Measurements from ENCODE around the gene TEKT2.

The TEKT2 gene

DNA sequence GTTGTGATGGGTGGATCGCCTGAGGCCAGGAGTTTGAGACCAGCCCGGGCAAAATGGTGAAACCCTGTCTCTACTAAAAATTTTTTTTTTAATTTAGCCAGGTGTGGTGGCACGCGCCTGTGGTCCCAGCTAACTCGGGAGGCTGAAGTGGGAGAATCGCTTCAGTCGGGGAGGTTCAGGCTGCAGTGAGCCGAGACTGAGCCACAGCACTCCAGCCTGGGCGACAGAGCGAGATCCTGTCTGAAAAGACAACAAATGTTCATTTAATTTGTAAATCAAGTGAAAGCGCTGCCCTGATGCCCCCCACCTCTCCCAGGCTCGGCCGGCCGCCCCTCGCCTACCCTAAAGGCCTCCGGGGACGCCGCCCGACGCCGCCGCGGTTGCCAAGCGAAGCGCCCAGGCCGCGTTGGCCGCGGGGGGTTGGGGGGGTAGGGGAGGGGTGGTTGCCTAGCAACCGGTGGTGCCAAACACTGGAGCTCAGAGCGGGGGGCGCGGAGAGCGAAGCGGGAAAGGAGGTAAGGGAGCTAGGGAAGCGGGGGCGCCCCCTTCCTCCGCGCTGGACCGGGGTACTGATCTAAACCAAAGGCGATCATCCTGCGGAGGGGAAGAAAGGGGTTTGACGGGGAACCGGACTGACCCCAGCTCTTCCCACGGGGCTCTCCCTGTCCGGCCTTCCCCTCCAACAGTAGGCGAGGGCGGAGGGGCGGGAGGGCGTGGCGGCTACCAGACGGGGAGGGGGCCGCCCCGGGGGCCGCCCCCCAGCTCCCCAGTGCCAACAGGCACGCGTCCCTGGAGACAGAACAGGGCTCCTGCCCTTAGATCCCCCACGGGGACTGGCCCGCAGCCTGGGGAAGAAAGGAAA is at the start of gene TEKT2:
Gene TEKT2 (plus strand): TSS at position 460 of the 862 bp plus-strand sequence. CDS start 828 bp downstream, outside the sequence.
- no peak for DNase-seq (ENCODE audit: low spot score)

- DNase-seq (ENCODE audit: low spot score): no peak
Observed at GRCh38 chr1:36034692-36035091, 49.2 kb upstream of the TEKT2 start.

- DNase-seq (ENCODE audit: low spot score): no peak
Observed at GRCh38 chr1:36035154-36035553, 48.7 kb upstream of the TEKT2 start.

DNA sequence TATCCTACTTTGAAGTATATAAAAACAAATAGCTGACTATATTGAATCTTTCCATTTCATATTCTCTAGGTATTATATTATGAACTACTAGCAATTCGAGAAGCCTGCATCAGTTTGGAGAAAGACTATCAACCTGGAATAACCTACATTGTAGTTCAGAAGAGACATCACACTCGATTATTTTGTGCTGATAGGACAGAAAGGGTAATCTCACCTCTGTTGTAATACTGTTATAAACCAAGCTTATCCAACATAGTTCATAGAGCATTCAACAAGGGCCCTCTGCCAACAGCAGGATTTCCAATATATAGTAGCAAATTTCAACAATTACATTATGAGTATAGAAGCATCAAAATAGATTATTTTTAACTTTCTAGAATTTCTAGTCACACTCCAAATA is 43.7 kb upstream of the TEKT2 start:
- no peak for DNase-seq (ENCODE audit: low spot score)

DNA sequence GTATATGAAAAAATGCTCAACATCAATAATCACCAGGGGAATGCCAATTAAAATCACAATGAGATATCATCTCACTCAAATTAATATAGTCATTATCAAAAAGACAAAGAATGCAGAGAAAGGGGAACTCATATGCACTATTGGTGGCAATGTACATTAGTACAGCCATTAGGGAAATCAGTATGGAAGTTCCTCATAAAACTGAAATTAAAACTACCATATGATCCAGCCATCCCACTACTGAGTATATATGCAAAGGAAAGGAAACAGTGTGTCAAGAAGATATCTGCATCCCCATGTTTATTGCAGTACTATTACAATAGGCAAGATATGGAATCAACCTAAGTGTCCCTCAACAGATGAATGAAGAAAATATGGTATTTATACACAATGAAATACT is 32.1 kb upstream of the TEKT2 start:
- DNase-seq (ENCODE audit: low spot score): no peak

DNA sequence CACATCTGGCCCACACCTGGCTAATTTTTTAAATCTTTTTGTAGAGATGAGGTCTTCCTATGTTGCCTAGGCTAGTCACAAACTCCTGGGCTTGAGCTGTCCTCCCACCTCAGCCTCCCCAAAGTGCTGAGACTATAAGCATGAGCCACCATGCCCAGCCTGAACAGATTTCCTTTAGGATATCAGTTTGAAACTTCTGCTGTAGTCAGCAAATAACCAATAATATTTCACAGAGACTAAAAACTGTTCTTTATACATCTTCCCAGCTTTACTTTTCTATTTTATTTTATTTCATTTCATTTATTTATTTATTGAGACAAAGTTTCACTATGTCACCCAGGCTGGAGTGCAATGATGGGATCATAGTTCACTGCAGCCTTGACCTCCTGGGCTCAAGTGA is 29.9 kb upstream of the TEKT2 start:
- DNase-seq (ENCODE audit: low spot score): no peak

- no peak for DNase-seq (ENCODE audit: low spot score)
Observed at GRCh38 chr1:36055706-36056105, 28.2 kb upstream of the TEKT2 start.

DNA sequence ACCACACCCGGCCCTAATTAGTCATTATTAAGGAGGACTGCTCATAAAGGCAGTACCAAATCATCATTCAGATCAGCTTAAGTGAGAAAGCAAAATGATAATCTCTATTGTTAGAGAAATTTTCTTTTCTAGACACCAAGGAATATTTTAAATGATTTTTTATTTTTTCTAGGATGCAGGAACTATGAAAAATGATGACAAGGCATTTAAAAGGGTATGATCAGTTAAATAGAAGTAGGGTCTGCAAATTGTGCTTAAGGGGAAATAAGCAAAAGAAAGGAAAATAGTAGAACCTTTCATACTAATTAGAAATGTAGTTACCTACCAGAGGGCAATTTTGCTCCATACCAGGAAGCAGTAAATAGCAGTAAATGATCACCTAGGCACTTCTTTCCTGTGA is 21.6 kb upstream of the TEKT2 start:
- no peak for DNase-seq (ENCODE audit: low spot score)

DNA sequence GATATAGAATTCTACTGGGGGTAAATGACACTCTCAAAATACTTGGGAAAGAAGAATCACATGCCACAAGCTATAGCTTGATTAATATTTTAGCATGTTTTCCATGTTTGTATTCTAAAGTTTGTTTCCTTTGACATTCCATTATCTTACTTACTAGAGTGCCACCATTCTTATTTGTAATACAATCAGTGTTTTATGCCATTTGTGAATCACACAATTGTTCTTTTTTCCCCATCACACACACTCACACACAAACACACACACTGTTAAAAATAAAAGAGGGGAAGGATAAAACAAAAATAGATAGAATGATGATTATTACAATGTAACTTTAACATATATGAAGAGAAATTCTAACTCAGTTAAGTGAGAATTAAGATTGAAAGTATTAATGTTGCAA is 16.0 kb upstream of the TEKT2 start:
- DNase-seq (ENCODE audit: low spot score): no peak

GRCh38 chr1:36068866-36069265 is 15.0 kb upstream of the TEKT2 start:
- DNase-seq (ENCODE audit: low spot score): no peak

GRCh38 chr1:36070349-36070748 is 13.5 kb upstream of the TEKT2 start:
- no peak for DNase-seq (ENCODE audit: low spot score)

DNA sequence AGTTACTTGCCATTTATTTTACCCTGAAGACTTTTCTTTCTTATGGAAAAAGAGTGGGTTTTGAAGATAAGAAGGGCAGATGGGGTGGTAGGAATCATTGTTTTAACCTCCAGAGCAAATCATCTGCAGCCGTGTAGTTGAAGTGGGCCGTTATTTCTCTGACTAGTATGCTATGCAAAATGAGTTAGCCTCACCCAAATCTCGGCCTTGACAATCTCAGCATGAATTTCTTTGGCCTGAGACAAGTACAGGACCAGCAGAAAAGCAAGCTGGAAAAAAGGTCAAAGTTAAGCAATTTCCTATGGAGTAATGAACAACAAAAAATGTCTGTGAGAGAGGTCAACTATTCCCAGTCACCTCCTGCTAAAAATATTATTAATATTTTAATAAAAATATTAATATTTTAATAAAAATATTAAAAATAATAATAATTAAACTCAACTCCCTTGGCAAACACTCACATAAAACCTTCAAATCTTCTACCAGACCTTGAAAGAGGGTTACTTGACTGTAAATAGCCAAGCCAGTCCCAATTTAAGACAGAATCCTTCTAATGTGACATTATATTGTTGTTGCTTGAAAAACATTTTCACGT is 6.8 kb upstream of the TEKT2 start:
- DNase-seq (ENCODE audit: low spot score): no peak

GRCh38 chr1:36080236-36080635 is 3.7 kb upstream of the TEKT2 start:
- DNase-seq (ENCODE audit: low spot score): no peak

DNA sequence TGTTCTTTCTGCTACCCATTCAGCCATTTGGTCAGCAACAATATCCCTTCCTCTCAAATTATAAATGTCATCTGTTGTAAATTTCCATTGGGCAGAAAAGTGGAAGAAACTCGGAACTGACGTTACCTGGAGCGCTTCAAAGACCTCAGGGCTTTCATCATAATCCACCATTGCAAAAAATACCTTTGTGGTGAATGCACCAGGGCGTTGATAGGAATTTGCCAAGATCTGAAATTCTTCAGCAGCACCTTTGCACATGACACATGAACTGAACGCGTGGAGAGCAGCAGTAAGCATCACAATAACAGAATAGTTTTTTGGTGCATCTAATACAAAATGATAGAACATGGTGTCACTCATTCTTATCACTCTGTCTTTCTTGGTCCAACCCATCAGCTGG is 3.1 kb upstream of the TEKT2 start:
- no peak for DNase-seq (ENCODE audit: low spot score)

- no peak for DNase-seq (ENCODE audit: low spot score)
Observed at GRCh38 chr1:36081926-36082485, 1.9 kb upstream of the TEKT2 start.

GRCh38 chr1:36083219-36083618 is 675 bp upstream of the TEKT2 start:
- DNase-seq (ENCODE audit: low spot score): no peak

GRCh38 chr1:36084497-36085115 is 712 bp downstream of the TEKT2 start:
- DNase-seq (ENCODE audit: low spot score): no peak

DNA sequence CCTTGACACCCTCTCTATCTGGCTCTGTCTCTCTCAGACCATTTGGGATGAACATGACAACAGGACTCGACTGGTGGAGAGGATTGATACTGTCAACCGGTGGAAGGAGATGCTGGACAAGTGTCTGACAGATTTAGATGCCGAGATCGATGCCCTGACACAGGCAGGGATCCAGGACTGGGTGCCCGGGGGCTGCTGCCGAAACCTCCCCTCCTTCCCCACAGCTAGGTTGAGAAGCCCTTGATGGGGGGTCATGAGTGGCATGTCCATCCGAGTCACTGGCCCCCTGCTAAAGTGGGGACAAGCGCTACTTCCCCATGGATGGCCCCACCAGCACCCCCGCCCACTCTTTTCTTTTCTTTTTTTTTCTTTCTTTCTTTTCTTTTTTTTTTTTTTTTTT is 1.2 kb downstream of the TEKT2 start:
- no peak for DNase-seq (ENCODE audit: low spot score)

GRCh38 chr1:36085686-36086526 is 2.0 kb downstream of the TEKT2 start:
- no peak for DNase-seq (ENCODE audit: low spot score)

GRCh38 chr1:36086529-36087232 is 2.8 kb downstream of the TEKT2 start:
- DNase-seq (ENCODE audit: low spot score): no peak
